HG03439 (cell line): ENCODE data around the gene MEGF11.

Experiments
- ATAC-seq: cut with Tn5 transposase; IDR thresholded peaks from one replicate; pipeline ENCODE4 v1.9.1; 2021; ENCODE audit warnings: mild to moderate bottlenecking, moderate library complexity; ENCODE audit not compliant: unreplicated experiment

The MEGF11 gene

GRCh38 chr15:65953622-65954021, 299.9 kb downstream of the MEGF11 start:
- no peak for ATAC-seq

DNA sequence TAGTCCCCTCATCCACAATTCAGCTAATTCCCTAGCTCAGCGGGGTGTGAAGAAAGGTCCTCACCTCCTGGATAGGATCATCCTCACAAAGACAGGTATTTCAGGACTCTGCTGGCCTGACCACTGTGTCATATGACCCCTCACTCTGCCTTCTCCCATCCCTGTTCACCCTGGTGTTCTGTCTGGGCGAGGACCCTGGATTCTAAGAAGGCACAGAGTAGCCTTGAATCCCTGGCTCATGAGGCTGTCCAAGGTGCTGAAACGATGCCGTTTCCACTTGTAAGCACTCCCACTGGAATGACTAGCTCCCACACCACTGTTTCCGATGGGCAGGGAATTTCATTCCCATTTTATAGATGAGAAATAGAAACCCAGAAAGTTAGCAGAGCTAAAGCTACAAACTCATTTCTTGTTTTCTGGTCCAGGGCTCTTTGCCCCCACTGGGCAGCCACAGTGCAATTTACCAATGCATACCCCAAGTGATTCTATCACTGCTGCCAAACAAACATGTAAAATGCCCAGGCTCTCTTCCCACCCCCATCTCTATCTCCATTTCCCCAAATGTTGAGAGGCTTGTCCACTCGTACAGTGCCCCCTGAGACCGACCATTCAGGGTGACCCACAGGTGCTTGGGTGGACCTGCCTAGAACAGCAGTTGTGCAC, 301.0 kb downstream of the MEGF11 start:
- ATAC-seq, result no peak

DNA sequence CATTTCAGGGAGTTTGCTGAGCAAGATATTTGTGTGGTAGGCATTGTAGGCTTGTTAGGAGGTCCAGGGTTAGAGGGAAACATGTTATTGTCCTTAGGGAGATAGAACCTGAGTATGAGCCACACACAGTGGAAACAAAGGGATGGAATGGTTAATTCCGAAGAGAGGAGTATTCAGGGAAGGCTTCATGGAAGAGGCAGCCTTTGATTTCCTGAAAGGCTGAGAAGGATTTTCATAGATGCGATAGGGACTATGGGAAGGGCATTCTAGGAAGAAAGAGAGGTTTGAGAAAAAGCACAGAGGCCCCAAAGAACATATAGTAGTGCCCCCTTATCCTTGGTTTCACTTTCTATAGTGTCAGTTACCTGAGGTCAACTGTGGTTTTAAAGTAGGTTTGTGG, 302.5 kb downstream of the MEGF11 start:
- ATAC-seq, result no peak

DNA sequence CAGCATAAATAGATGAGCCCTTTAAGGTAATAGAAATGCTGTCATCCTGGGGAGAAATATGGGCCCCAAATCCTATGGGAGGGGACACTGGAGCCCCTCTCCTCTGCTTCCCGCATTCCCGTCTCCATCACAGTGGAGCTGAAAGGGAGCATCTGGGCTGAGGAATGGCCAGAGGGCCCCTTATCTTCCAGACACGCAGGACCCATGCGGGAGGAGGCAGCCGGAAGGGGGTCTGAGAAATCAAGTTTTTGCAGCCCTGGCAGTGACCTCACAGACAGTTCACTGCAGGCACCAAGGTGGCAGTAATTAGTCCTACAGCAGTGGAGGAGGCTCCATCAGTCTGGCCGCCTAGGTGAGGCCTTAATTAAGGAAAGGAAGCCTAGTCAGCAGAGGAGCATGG, 304.1 kb downstream of the MEGF11 start:
- ATAC-seq, result no peak

DNA sequence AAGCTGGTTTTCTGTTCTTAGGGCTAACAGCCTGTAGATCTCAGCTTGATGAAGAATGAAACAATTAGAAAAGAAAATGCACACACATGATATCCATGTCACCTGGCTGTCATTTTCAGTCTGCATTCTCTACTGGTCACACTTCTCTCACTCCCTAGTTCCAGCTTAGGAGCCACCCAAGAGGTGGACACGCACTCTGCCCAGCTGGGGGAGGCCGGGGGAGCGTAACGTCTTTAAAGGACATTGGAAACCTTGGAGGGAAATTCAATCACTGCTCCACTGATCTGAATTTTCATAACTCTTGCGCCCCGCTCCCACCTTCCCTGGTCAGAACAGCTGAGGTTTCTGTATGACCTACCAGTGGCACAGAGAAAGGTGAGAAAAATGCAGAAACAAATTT, 304.5 kb downstream of the MEGF11 start:
- ATAC-seq, result no peak

DNA sequence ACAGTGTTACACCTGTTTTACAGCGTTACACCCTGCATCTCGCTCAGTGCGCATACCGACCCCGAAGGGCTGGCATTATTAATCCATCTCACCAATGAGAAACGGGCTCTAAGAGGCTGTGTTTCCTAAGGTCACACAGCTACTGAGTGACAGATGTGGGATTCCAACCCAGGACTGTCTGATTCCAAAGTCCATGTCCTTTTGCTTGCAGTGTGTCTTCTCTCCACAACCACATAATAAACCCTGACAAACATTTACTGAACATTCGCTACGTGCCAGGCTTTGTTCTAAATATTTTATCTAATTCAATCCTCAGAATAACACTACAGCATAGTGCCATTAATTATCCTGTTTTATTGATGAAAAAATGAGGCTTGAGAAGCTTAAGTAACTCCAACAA, 305.2 kb downstream of the MEGF11 start:
- ATAC-seq, result no peak

- ATAC-seq, result no peak
Observed at GRCh38 chr15:65947041-65947440, 306.5 kb downstream of the MEGF11 start.

DNA sequence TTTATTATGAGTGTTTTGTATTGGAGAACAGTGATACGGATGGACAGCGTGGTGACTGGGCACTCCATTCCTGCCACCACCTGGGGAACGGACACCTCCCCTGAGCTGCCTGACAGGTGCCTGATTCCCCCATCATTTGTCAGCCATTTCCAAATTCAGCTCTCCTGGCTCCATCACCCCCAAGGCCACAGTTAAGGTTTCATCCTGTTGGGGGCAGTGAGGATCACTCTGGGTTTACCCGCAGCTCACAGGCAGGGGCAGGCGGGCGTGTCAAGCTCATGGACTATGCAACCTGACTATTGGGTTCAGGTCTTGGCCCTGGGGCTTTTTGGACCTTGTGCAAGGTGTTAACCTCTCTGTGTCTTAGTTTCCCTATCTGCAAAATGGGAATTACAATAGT, 307.9 kb downstream of the MEGF11 start:
- ATAC-seq, result no peak

DNA sequence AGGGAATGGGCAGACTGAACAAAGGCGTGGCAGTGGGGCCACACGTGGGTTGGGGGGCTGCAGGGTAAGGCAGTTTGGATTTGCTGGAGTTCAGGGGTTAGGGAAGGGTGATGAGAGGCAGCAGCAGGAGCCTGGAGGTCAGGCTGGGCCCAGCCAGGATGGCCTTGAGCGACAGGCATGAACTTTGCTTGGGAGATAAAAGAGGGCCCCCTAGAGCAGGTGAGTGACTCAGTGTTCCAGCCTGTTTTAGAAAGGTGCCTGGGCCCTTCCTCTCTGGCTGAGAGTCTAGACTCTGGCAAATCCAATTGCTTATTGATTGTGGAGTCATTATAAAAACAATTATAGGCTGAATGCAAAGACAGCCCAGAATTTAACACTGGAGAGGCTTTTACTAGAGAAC, 309.1 kb downstream of the MEGF11 start:
- no peak for ATAC-seq

GRCh38 chr15:65942436-65942835, 311.1 kb downstream of the MEGF11 start:
- no peak for ATAC-seq

GRCh38 chr15:65940618-65940909, 313.0 kb downstream of the MEGF11 start:
- ATAC-seq, result no peak

- no peak for ATAC-seq
Observed at GRCh38 chr15:65939901-65940617, 313.5 kb downstream of the MEGF11 start.

DNA sequence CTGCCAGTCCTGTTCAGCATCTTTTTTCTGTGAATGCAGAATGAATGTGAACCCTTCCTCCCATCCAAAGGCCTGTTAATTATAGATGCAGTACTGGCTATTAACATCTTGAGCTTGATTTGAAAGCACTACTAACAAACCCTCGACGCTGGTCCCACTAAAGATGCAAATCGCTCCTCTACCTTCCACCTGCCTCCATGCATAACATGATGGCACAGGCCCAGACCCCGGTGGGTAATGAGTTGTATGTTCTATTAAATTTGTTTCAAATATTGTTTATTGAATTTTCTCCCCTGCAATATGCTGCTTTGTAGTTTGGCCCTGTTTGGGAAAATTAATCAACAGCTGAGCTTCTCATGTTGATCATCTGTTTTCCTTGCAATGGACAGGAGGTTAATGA, 314.9 kb downstream of the MEGF11 start:
- no peak for ATAC-seq

DNA sequence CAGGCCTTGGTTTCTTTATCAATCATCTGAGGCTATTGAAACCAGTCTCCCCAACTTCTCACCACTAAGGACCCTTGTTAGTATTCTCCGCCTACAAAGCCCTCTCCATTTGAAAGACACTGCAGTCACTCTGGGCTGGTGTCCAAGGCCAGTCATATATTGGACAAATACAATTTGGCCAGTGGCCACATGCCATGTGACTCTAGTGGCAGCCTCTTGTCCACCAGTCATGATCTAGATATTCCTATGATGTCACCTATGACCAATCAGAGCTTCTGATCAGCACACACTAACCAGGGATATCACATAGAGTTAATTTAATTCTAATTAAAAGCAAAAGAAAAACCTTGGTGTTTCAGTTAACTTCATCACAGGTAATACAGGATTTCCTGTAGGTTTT, 316.1 kb downstream of the MEGF11 start:
- no peak for ATAC-seq

- no peak for ATAC-seq
Observed at GRCh38 chr15:65937054-65937453, 316.5 kb downstream of the MEGF11 start.

DNA sequence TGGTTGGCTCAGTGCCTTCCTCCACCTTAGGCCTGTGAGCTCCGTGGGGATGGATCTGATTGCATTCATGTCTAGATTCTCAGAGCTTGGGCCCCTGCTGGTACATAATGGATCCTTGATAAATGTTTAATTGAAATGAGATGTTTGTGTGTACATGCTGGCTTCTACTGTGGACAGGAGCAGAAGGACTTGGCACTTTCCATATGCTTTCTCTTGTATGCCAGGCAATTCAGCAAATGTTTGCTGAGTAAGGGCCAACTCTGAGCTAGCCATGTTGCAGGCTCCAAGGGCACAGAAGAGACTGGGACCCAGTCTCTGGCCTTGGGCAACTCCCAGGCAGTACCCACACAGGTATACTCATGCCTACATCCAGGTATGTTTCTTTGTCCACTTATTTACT, 317.3 kb downstream of the MEGF11 start:
- ATAC-seq, result no peak

- ATAC-seq, result no peak
Observed at GRCh38 chr15:65935391-65935790, 318.2 kb downstream of the MEGF11 start.

DNA sequence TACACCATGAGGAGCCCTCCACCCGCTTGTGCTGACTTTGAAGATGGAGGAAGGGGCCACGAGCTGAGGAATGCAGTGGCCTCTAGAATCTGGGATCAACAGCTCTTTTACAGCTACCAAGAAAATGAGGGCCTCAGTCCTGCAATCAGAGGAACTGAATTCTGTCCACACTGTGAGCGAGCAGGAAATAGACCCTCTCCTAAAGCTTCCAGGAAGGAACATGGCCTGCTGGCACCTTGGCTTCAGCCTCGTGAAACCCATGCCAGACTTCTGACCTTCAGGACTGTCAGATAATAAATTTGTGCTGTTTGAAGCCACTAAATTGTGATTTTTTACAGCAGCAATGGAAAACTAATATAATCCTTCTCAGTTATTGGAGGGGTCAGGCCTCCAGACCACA, 322.3 kb downstream of the MEGF11 start:
- no peak for ATAC-seq

- no peak for ATAC-seq
Observed at GRCh38 chr15:65930134-65930533, 323.4 kb downstream of the MEGF11 start.

DNA sequence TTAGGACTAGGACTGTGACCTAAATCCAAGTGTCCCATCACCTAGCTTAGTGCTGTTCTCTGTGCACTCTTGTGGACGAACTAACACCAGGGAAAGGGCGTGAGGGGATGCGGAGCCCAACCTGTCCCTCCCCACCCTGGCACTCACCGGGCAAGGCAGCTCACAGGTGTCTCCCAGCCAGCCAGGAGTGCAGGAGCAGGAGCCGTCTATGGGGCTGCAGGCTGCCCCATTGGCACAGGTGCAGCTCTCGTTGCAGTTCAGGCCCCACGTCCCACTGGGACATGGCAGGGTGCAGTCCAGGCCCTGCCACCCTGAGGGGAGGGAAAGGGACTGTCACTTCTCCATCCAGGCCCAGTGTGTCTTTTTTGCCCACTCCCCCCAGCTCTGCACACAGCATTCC, 324.0 kb downstream of the MEGF11 start:
- no peak for ATAC-seq

DNA sequence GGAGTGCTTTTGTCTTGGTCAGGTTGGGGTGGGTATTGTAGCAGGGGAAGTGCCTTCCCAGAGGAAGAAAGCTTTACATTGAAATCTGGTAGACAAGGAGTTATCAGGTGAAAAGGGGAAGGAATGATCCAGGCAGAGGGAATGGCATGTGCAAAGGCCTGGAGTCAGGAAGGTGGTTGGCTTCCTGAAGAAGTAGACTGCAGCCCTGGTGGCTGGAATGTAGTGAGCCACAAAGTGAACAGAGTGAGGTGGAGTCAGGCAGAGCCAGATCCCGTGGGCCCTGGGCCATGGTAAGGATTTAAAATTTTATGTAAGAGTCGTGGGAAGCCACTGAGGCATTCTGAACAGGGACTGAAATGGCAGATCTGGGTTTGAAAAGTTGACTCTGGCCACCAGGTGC, 326.0 kb downstream of the MEGF11 start:
- ATAC-seq, result no peak

- no peak for ATAC-seq
Observed at GRCh38 chr15:65926899-65927298, 326.7 kb downstream of the MEGF11 start.

- ATAC-seq, result no peak
Observed at GRCh38 chr15:65926459-65926858, 327.1 kb downstream of the MEGF11 start.
